ENCODE results near the gene ALOX5.

ALOX5 gene

GRCh38 chr10:45450866-45451265 lies 76.8 kb downstream of the ALOX5 start:
- Histone ChIP-seq H3K4me3 (ENCODE audit: low read depth, low read length) (no peak overlapping the region), H3K36me3 (no peaks in the 10 kb centered on the region), H3K9me3 (no peaks in the 10 kb centered on the region), H3K4me1 (no peaks in the 10 kb centered on the region), H3K27me3 (no peaks in the 10 kb centered on the region)
- TF ChIP-seq, protein P1, sequence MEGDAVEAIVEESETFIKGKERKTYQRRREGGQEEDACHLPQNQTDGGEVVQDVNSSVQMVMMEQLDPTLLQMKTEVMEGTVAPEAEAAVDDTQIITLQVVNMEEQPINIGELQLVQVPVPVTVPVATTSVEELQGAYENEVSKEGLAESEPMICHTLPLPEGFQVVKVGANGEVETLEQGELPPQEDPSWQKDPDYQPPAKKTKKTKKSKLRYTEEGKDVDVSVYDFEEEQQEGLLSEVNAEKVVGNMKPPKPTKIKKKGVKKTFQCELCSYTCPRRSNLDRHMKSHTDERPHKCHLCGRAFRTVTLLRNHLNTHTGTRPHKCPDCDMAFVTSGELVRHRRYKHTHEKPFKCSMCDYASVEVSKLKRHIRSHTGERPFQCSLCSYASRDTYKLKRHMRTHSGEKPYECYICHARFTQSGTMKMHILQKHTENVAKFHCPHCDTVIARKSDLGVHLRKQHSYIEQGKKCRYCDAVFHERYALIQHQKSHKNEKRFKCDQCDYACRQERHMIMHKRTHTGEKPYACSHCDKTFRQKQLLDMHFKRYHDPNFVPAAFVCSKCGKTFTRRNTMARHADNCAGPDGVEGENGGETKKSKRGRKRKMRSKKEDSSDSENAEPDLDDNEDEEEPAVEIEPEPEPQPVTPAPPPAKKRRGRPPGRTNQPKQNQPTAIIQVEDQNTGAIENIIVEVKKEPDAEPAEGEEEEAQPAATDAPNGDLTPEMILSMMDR (IDR thresholded peaks at IDR 0.05; ENCODE audit: low read depth, low read length) = no peak
- DNase-seq = no peak

GRCh38 chr10:45451407-45451806 lies 77.4 kb downstream of the ALOX5 start:
- no peaks in the 10 kb centered on the region for H3K27me3 ChIP-seq
- TF ChIP-seq, protein P1 (IDR thresholded peaks at IDR 0.05; ENCODE audit: low read depth, low read length) = no peak
- H3K36me3 ChIP-seq = no peaks in the 10 kb centered on the region
- DNase-seq = no peak
- no peaks in the 10 kb centered on the region for H3K9me3 ChIP-seq
- no peaks in the 10 kb centered on the region for H3K4me1 ChIP-seq
- no peak overlapping the region for H3K4me3 ChIP-seq (ENCODE audit: low read depth, low read length)

- Histone ChIP-seq H3K4me1 (no peaks in the 10 kb centered on the region), H3K4me3 (ENCODE audit: low read depth, low read length) (no peak overlapping the region), H3K36me3 (no peaks in the 10 kb centered on the region), H3K9me3 (no peaks in the 10 kb centered on the region), H3K27me3 (no peaks in the 10 kb centered on the region)
- TF ChIP-seq, protein P1 (IDR thresholded peaks at IDR 0.05; ENCODE audit: low read depth, low read length) = no peak
- DNase-seq = no peak
Measured at GRCh38 chr10:45452268-45452667, 78.3 kb downstream of the ALOX5 start.

DNA sequence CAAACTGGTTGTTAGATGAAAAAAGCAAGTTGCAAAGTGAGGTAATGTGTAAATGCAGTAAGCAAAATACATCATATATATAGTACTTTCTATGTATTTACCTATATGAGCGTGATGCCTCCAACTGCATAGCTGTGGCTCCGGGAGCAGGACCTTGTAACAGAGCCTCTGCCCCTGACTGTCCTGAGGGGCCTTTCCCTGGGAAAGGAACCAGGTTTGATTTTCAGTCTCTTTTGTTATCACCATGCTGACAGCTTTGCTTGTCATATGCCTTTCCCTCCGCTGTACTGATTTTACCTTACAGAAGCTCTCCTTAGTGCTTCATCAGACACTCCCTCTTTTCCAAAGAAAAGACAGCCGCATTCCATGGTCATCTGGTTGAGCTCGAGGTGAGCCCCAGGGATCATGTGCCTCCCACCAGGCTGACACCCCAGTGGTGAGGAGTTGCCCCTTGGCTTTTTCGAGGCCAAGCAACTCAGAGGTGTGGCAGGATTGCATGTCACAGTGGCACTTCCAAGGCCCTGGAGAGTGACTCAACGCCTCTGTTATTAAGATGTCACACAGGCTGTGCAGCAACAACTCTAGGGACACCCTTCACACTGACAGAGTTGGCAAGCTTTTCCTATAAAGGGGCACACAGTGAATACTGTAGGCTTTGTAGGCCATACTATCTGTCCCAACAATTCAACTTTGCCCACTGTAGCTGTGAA lies 78.9 kb downstream of the ALOX5 start:
- Histone ChIP-seq H3K36me3 (no peaks in the 10 kb centered on the region), H3K9me3 (no peaks in the 10 kb centered on the region), H3K27me3 (no peaks in the 10 kb centered on the region), H3K4me3 (ENCODE audit: low read depth, low read length) (no peak overlapping the region), H3K4me1 (no peaks in the 10 kb centered on the region)
- no peak for DNase-seq
- TF ChIP-seq, protein P1 (IDR thresholded peaks at IDR 0.05; ENCODE audit: low read depth, low read length) = no peak

- H3K4me3 ChIP-seq (ENCODE audit: low read depth, low read length) = no peak overlapping the region
- H3K4me1 ChIP-seq = no peaks in the 10 kb centered on the region
- no peaks in the 10 kb centered on the region for H3K9me3 ChIP-seq
- H3K36me3 ChIP-seq = no peaks in the 10 kb centered on the region
- TF ChIP-seq, protein P1 (IDR thresholded peaks at IDR 0.05; ENCODE audit: low read depth, low read length) = no peak
- H3K27me3 ChIP-seq = no peaks in the 10 kb centered on the region
- no peak for DNase-seq
Measured at GRCh38 chr10:45453639-45454255, 79.7 kb downstream of the ALOX5 start.

- H3K4me3 ChIP-seq (ENCODE audit: low read depth, low read length) = no peak overlapping the region
- no peaks in the 10 kb centered on the region for H3K9me3 ChIP-seq
- no peaks in the 10 kb centered on the region for H3K27me3 ChIP-seq
- no peak for DNase-seq
- H3K36me3 ChIP-seq = no peaks in the 10 kb centered on the region
- TF ChIP-seq, protein P1 (IDR thresholded peaks at IDR 0.05; ENCODE audit: low read depth, low read length) = no peak
- H3K4me1 ChIP-seq = no peaks in the 10 kb centered on the region
Measured at GRCh38 chr10:45454262-45454661, 80.2 kb downstream of the ALOX5 start.

All from BE2C (cell line).